Erythroblast (primary cell): ENCODE measurements around the gene AZGP1.

Source experiments
- GATA1 ChIP-seq: IDR thresholded peaks from 2 replicates; pipeline ENCODE4 v1.6.1; 2011; ENCODE audit warnings: low read depth, mild to moderate bottlenecking, control low read depth, low read length, moderate library complexity
- POLR2A ChIP-seq: IDR thresholded peaks from 2 replicates; pipeline ENCODE4 v1.6.1; 2011; ENCODE audit warnings: mild to moderate bottlenecking, low read length

DNA sequence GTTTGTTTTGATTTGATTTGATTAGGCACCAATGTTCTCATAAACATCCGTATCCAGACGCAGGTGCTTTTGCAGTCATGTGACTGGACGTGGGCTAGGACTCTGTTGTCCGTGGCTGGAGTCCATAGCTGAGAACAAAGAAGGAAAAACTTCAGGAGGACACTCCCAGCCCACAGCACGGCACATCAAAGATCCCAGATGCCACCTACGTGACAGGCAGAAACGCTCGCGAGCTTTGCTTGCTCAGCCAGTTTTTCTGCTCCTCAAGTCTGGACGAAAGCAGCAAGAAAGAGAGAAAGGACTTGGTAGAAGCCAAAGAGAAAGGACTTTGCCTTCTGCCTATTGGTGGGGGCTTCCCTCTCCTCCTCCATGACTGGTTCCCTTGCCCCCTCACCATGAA, 32.7 kb upstream of the AZGP1 start:
- TF ChIP-seq POLR2A (no peak), GATA1 (no peak)
